Fibroblast of the conjunctiva (primary cell): Measurements from ENCODE around the gene TMPRSS4.

Experiments used
- DNase-seq: peaks from one replicate; pipeline ENCODE4 v3.0.0-alpha.2; 2010; ENCODE audit warnings: low read depth

The TMPRSS4 gene

GRCh38 chr11:118153976-118154375 lies 77.1 kb downstream of the TMPRSS4 start:
- DNase-seq: no peak

DNA sequence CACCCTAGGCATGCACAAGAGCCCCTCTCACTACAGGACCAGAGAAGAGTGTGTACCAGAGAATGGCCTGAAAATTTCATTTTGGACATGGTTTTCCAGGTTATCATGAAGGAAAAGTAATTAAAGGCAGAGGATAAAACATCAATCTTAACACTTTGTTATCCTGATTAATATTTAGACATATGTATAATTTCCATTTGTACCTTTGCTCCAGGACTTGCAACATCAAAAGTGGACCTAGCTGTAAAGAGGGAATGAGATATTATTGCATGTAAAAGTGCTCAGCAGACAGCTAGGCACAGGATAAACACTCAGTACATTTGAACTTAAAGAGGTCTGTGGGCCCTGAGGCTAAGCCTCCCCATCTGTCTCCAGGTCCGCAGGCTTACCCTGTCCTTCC lies 77.8 kb downstream of the TMPRSS4 start:
- DNase-seq: no peak

- DNase-seq: no peak
Measured at GRCh38 chr11:118155776-118156530, 79.1 kb downstream of the TMPRSS4 start.

- DNase-seq: no peak
Measured at GRCh38 chr11:118156531-118157185, 79.8 kb downstream of the TMPRSS4 start.

- DNase-seq: no peak
Measured at GRCh38 chr11:118157186-118157895, 80.5 kb downstream of the TMPRSS4 start.

DNA sequence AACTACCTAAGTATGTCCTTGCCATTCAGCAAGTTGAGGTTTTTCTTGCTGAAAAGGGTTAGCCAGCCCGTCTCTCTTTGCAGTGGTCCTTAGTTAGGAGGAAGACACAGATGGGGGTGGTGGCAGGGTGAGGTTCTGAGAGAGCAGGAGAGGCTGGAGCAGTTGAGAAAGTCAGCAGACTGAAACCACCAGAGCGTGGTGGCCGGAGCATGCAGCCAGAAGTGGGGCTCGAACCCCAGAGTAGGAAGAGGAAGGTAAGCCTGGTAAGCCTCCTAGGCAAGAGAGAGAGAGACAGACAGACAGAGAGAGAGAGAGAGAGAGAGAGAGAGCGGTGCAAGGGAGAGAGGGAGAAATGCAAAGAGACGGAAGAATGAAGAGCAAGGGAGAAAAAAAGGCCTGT lies 84.9 kb downstream of the TMPRSS4 start:
- no peak for DNase-seq

DNA sequence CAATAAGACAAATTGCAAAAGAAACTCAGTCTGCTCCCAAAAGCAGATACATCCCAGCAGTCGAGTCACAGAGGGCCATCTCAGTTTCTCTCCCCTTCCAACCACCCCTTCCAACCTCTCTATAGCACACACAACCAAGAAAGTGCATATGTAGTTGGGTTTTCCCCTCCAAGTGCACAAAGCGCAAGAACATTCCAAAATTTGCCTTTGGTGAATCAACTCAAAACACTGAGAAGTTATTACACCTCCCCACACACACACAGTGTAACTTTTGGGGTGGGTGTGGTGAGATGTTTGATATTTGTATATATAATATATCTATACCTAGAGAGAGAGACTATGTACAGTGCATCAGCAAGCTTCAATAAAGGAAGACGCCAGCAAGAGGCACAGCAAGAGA lies 86.0 kb downstream of the TMPRSS4 start:
- DNase-seq: no peak

DNA sequence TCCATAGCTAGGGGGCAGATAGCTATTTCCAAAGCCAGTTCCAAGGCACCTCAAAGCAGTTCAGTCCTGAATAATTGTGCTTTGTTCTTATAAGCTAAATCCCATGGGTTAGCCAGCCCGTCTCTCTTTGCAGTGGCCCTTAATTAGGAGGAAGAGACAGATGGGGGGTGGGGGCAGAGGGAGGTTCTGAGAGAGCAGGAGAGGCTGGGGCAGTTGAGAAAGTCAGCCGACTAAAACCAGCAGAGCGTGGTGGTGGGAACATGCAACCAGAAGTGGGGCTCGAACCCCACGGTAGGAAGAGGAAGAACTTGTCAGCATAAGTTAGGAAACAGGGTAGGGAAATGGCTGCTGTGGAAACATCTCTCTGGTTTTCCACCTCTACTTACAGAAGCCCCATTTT lies 86.6 kb downstream of the TMPRSS4 start:
- no peak for DNase-seq

- DNase-seq: no peak
Measured at GRCh38 chr11:118164885-118165284, 88.0 kb downstream of the TMPRSS4 start.

GRCh38 chr11:118166641-118167040 lies 89.8 kb downstream of the TMPRSS4 start:
- no peak for DNase-seq

- DNase-seq: no peak
Measured at GRCh38 chr11:118167253-118167652, 90.4 kb downstream of the TMPRSS4 start.

GRCh38 chr11:118167906-118168305 lies 91.0 kb downstream of the TMPRSS4 start:
- DNase-seq: no peak

DNA sequence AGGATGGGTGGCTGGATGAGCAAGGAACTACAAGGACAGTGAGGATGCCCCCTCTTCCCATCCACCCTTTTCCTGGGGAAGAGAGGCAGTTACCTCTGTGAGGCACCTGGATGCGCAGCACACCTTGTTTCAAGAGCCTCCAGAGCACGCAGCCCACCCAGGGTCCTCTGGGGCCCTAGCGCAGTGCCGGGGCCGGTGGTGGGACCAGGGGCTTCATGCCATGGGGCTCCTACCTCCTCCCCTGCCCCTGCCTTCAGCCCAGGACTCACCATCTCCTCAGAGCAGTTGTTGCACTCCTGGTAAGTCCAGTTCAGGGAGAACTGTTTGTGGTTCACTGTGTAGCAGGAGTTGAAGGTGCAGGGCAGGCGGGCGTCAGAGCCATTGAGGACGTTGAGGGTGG lies 91.4 kb downstream of the TMPRSS4 start:
- DNase-seq: no peak

GRCh38 chr11:118168751-118169150 lies 91.9 kb downstream of the TMPRSS4 start:
- no peak for DNase-seq

- no peak for DNase-seq
Measured at GRCh38 chr11:118169300-118170140, 92.6 kb downstream of the TMPRSS4 start.

DNA sequence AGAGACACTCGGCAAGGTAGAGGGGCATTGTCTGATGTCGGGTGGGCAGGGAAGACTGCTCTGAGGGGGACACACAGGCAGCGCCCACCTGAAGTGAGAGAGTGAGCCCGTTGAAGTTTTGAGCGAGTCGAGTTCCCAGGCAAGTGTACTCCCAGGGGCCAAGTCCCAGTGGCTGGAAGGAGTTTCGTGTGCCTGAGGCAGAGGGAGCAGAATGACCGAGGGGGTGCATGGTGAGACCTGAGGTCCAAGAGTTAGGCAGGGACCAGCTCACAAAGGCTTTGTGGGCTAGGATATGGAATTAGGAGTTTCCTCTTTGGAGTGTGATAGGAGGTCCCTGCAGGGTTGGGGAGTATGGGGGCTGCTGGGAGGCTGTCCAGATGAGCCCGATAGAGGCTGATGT lies 93.4 kb downstream of the TMPRSS4 start:
- DNase-seq: no peak

DNA sequence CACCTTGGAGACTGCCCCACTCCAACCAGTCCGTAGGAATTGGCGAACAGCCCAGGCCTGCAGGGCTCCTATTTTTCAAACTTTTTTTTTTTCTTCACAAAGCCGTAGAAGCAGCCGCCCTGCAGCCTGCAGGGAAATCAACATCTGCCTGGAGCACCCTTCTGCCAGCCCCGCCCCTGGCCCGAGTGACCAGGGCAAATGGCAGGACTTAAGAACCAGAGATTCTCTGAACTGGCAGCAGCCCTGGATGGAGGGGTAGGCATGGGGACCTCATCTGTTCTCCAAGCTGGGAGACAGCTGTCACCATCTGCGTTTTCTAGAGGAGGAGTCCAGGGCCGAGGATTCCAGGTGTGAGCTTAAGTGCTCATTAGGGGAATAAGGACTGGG lies 94.0 kb downstream of the TMPRSS4 start:
- no peak for DNase-seq
